ENCODE results near the gene SRRM2. TPM values are rescaled to one million over a fixed set of nuclear protein-coding genes. Genes with fewer than 3 reads are reported as not detected.

The SRRM2 gene
- total RNA-seq, 1 donor from 2014 or later = 409 TPM

DNA sequence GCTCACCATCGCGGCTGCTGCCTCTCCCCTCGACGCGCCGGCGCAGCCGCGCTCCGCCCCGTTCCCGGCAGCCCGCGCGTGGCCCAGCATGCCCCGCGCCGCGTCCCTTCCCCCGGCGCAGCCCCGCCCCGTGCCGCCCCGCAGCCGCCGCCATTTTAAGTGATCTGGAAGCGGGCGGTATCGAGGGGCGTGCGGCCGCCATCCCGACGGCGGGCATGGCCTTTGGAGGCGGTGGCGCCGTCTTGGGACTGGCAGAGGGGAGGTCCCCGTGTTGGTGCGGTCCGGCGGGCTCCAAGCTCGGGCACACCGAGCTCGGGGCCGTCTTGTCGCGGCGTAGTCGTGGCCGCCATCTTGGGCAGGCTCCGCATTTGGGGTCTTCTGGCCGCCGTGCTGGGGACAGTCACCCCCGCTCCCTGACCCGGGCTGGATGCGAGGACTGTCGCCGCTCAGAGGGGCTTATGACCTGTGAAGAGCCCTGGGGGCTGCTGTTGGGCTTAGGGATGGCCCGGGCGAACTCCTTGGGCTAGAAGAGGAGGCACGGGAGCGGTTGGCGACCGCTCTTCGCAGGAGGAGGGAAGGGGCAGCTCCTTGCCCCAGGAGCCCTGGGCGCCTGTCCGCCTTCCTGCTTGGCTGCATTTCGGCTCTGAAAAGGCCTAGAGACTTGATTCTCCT, 24.9 kb downstream of the SRRM2 start, which contains the start of gene ELOB:
TSS of gene ELOB (minus strand) at position 50 of the 672 bp plus-strand sequence. CDS start at position 9, 41 bp downstream.
- H3K27me3 Mint-ChIP-seq (ENCODE audit: low read depth, unreplicated experiment) = peaks cover 2% of the 10 kb centered on the region
- Histone ChIP-seq H3K27me3 (ENCODE audit: insufficient read depth, low read length) (no peaks in the 10 kb centered on the region), H2AFZ (ENCODE audit: low read depth, low read length) (peak within 1 kb of the TSS; percentile 98), H3K9me3 (ENCODE audit: insufficient read depth, low read depth, low read length) (no peaks in the 10 kb centered on the region), H3K4me1 (ENCODE audit: insufficient read depth, low read length) (peaks cover 21% of the 10 kb centered on the region), H3K4me3 (ENCODE audit: insufficient read depth, low read depth, low read length) (peak within 1 kb of the TSS; percentile 93), H3K4me2 (ENCODE audit: low read length) (peak within 1 kb of the TSS; percentile 91), H3K27ac (ENCODE audit: low read depth, low read length) (peak within 1 kb of the TSS; percentile 99), H3K36me3 (ENCODE audit: insufficient read depth, low read length) (peaks cover 13% of the 10 kb centered on the region), H3K9ac (ENCODE audit: low read length) (peak within 1 kb of the TSS; percentile 99), H4K20me1 (ENCODE audit: insufficient read depth, low read length) (peaks cover 38% of the 10 kb centered on the region), H3K79me2 (ENCODE audit: insufficient read depth, low read length) (peaks cover 62% of the 10 kb centered on the region)
- FAIRE-seq (no peak), DNase-seq (ENCODE audit: low read depth) (peak; percentile 47)
- peaks cover 9% of the 10 kb centered on the region for H3K36me3 Mint-ChIP-seq (ENCODE audit: low read depth, unreplicated experiment)
- peak within 1 kb of the TSS; percentile 100 for H3K4me3 Mint-ChIP-seq (ENCODE audit: unreplicated experiment)
- H3K27ac Mint-ChIP-seq (ENCODE audit: unreplicated experiment) = peak within 1 kb of the TSS; percentile 98
- H3K4me1 Mint-ChIP-seq (ENCODE audit: low read depth, unreplicated experiment) = peaks cover 18% of the 10 kb centered on the region
- TF ChIP-seq, protein P1, sequence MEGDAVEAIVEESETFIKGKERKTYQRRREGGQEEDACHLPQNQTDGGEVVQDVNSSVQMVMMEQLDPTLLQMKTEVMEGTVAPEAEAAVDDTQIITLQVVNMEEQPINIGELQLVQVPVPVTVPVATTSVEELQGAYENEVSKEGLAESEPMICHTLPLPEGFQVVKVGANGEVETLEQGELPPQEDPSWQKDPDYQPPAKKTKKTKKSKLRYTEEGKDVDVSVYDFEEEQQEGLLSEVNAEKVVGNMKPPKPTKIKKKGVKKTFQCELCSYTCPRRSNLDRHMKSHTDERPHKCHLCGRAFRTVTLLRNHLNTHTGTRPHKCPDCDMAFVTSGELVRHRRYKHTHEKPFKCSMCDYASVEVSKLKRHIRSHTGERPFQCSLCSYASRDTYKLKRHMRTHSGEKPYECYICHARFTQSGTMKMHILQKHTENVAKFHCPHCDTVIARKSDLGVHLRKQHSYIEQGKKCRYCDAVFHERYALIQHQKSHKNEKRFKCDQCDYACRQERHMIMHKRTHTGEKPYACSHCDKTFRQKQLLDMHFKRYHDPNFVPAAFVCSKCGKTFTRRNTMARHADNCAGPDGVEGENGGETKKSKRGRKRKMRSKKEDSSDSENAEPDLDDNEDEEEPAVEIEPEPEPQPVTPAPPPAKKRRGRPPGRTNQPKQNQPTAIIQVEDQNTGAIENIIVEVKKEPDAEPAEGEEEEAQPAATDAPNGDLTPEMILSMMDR (IDR thresholded peaks at IDR 0.05; ENCODE audit: insufficient read depth, low read depth, low read length) = no peak
- no peak for TF ChIP-seq EZH2 (IDR thresholded peaks at IDR 0.05; ENCODE audit: insufficient read depth, low read length)
- peaks cover 4% of the 10 kb centered on the region for H3K9me3 Mint-ChIP-seq (ENCODE audit: unreplicated experiment)

DNA sequence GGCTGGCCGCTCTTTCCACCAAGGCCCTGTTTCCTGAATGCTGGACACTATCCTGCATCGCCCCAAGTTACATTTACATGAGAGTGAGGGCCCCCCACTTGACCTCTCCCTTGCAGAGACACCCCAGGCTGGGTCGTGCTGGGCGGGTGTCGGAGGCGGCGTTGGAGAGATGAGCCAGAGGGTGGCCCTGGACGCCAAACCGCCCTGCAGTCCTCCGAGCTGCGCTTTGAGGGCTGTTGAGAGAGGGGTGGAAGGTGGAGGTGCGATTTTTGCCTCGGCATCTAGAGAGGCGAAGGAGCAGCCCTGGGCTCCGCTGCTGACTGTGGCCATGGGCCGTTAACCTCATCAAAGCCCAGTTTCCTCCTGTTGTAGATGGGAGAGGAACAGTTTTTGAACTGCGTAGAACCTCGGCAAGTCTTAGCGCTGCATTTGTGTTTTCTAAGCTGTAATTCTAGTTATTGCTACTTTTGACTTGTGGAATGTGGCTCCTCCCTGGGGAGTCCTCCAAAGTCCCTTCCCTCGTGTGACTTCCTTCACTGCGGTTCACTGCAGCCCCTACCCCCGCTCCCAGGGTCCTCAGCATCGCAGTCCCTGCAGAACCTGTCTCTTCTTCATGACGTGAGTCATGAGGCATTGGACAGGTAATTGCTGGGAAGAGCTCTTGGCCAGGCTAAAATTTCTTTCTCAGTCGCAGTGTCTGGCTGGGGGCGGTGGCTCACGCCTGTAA, 25.6 kb downstream of the SRRM2 start:
- H3K36me3 Mint-ChIP-seq (ENCODE audit: low read depth, unreplicated experiment) = peaks cover 9% of the 10 kb centered on the region
- peak overlapping the region; percentile 98 for H3K27ac Mint-ChIP-seq (ENCODE audit: unreplicated experiment)
- TF ChIP-seq EZH2 (IDR thresholded peaks at IDR 0.05; ENCODE audit: insufficient read depth, low read length) = no peak
- TF ChIP-seq, protein P1 (IDR thresholded peaks at IDR 0.05; ENCODE audit: insufficient read depth, low read depth, low read length) = no peak
- FAIRE-seq (no peak), DNase-seq (ENCODE audit: low read depth) (no peak)
- H3K4me1 Mint-ChIP-seq (ENCODE audit: low read depth, unreplicated experiment) = peaks cover 12% of the 10 kb centered on the region
- H3K27me3 Mint-ChIP-seq (ENCODE audit: low read depth, unreplicated experiment) = peaks cover 2% of the 10 kb centered on the region
- Histone ChIP-seq H3K27me3 (ENCODE audit: insufficient read depth, low read length) (no peaks in the 10 kb centered on the region), H3K79me2 (ENCODE audit: insufficient read depth, low read length) (peaks cover 55% of the 10 kb centered on the region), H3K4me1 (ENCODE audit: insufficient read depth, low read length) (peaks cover 16% of the 10 kb centered on the region), H3K27ac (ENCODE audit: low read depth, low read length) (peak overlapping the region; percentile 99), H3K9ac (ENCODE audit: low read length) (peak overlapping the region; percentile 99), H2AFZ (ENCODE audit: low read depth, low read length) (peak overlapping the region; percentile 98), H4K20me1 (ENCODE audit: insufficient read depth, low read length) (peaks cover 32% of the 10 kb centered on the region), H3K9me3 (ENCODE audit: insufficient read depth, low read depth, low read length) (no peaks in the 10 kb centered on the region), H3K4me3 (ENCODE audit: insufficient read depth, low read depth, low read length) (peak overlapping the region; percentile 93), H3K4me2 (ENCODE audit: low read length) (peak overlapping the region; percentile 91), H3K36me3 (ENCODE audit: insufficient read depth, low read length) (peaks cover 10% of the 10 kb centered on the region)
- H3K9me3 Mint-ChIP-seq (ENCODE audit: unreplicated experiment) = peaks cover 4% of the 10 kb centered on the region
- H3K4me3 Mint-ChIP-seq (ENCODE audit: unreplicated experiment) = peak overlapping the region; percentile 92
